ENCODE measurements around the gene MMRN1. TPM values are rescaled to one million over a fixed set of nuclear protein-coding genes. Genes with fewer than 3 reads are reported as not detected.

The MMRN1 gene
- total and polyA plus RNA-seq, 2 of the 8 experiments (the other 6 are each of a cell fraction or from before 2014, with no cell fraction given) = not detected

DNA sequence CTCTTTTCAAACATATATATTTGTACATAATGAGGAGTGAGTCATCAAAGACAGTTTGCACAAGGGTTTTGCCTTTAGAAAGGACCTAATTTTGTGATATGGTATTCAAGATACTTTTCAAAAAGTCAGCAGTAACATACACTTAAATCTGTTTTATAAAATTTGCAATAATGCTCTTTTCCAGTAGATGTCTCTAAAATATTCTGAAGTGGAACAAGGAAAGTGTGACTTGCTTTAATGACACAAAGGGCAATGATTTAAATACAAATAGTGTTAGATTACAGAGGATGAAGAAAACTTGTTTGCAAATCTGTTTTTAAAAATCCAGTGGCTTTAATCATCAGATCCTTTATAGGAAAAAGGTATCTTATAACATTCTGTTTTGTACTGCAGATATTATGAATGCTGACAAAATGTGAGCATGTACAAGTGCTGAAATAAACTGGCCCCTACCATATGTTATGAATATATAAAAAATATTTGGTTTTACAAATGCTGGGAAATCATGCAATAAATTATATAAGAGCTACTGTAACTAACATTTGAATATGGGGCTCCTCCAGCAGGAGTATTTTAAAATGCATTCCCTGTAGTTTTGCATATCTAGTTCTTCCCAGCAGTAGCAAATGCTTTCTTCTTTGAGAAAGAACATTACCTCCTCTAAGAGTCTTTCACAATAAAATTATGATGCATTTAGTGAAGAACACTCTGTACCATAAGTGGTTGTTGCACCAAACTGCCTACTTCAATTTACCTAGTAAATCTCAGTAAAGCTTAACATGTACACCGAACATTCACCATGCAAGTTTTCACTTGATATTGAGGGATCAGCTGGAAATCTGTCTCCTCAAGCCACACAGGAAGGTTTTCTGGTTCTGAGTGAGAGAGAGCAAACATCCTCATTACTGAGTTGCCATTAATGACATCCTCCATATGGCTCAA is 20.2 kb downstream of the MMRN1 start (continued):
- TF ChIP-seq KDM5A (IDR thresholded peaks at IDR 0.05; ENCODE audit: low read length) (no peak), TEAD4 (IDR thresholded peaks at IDR 0.05; ENCODE audit: low read depth, low read length) (no peak), EZH2 (IDR thresholded peaks at IDR 0.05; ENCODE audit: low read depth, low read length, severe bottlenecking) (no peak)
